Fibroblast of lung (primary cell): ENCODE data around the gene OR7A5.
"Not testable (repeated sequence)": the region's sequence is repeated elsewhere in the genome, so short reads cannot be mapped to it uniquely, and the experiment has no call there.

ENCODE experiments used
- EZH2 ChIP-seq: IDR thresholded peaks from 2 replicates; pipeline ENCODE4 v1.5.1; 2012; ENCODE audit warnings: low read length, control low read depth, mild to moderate bottlenecking; ENCODE audit errors: missing control alignments
- TF ChIP-seq, protein P1 (sequence below), 2 donors: IDR thresholded peaks in 1 of 2; conservative IDR thresholded peaks in 1 of 2; 1 replicate in 1 of 2; 2 replicates in 1 of 2; pipeline ENCODE4 v1.5.1; 2011 to 2012; ENCODE audit warnings: low read length in 2 of 2, control low read depth in 1 of 2, inconsistent platforms in 1 of 2, low read depth in 1 of 2, mild to moderate bottlenecking in 1 of 2

DNA sequence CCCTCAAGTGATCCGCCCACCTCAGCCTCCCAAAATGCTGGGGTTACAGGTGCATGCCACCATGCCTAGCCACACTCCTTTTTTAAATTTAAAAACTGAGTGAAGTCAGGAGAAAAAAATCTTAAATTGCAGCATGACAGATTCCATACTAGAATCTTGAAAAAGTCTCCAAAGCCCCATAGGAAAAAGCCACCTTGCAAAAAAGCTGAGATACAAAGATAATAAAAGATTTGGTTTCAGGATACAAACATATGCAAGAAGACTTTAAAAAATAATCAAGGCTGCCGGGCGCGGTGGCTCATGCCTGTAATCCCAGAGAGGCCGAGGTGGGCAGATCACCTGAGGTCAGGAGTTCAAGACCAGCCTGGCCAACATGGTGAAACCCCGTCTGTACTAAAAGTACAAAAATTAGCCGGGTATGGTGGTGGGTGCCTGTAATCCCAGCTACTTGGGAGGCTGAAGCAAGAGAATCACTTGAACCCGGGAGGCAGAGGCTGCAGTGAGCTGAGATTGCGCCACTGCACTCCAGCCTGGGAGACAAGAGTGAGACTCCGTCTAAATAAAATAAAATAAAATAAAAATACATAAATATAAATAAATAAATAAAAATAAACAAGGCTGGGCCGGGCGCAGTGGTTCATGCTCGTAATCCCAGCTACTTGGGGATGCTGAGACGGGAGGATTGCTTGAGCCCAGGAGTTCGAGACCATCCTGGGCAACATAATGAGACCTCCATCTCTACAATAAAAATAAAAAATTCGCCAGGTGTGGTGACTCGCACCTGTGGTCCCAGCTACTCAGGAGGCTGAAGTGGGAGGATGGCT is 53.1 kb downstream of the OR7A5 start:
- TF ChIP-seq, protein P1, sequence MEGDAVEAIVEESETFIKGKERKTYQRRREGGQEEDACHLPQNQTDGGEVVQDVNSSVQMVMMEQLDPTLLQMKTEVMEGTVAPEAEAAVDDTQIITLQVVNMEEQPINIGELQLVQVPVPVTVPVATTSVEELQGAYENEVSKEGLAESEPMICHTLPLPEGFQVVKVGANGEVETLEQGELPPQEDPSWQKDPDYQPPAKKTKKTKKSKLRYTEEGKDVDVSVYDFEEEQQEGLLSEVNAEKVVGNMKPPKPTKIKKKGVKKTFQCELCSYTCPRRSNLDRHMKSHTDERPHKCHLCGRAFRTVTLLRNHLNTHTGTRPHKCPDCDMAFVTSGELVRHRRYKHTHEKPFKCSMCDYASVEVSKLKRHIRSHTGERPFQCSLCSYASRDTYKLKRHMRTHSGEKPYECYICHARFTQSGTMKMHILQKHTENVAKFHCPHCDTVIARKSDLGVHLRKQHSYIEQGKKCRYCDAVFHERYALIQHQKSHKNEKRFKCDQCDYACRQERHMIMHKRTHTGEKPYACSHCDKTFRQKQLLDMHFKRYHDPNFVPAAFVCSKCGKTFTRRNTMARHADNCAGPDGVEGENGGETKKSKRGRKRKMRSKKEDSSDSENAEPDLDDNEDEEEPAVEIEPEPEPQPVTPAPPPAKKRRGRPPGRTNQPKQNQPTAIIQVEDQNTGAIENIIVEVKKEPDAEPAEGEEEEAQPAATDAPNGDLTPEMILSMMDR (conservative IDR thresholded peaks at IDR 0.05 in 1 of 2, IDR thresholded peaks at IDR 0.05 in 1 of 2; ENCODE audit: low read depth in 1 of 2, low read length in 2 of 2), result not testable (repeated sequence)
- not testable (repeated sequence) for TF ChIP-seq EZH2
